ENCODE results near the gene USP6NL.

The USP6NL gene

GRCh38 chr10:11425296-11425610 is 186.2 kb downstream of the USP6NL start:
- DNase-seq (ENCODE audit: low read depth, low spot score): no peak

GRCh38 chr10:11424456-11425295 is 186.8 kb downstream of the USP6NL start:
- DNase-seq (ENCODE audit: low read depth, low spot score): peak; percentile 79

GRCh38 chr10:11416974-11417373 is 194.5 kb downstream of the USP6NL start:
- DNase-seq (ENCODE audit: low read depth, low spot score): no peak

DNA sequence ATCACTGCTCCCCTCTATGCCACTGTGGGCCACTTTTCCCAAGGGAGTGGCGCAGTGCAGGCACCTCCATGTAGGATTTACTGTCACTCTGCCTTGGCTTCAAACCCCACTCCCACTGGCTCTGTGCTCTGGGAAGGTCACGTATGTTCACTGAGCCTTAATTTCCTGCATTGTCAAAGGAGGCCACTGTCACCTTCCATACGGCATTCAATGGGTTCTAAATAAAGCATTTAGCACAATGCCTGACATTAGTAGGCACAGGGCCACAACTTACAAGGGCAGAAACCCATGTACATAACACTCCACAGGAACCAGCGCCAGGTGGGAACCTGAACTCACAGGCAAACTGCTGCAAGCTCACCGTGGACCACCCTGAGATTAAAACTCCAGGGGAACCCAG is 196.4 kb downstream of the USP6NL start:
- DNase-seq (ENCODE audit: low read depth, low spot score): no peak

GRCh38 chr10:11414314-11415038 is 197.0 kb downstream of the USP6NL start:
- no peak for DNase-seq (ENCODE audit: low read depth, low spot score)

GRCh38 chr10:11411926-11412545 is 199.4 kb downstream of the USP6NL start:
- no peak for DNase-seq (ENCODE audit: low read depth, low spot score)

- DNase-seq (ENCODE audit: low read depth, low spot score): no peak
Measured at GRCh38 chr10:11409357-11409756, 202.1 kb downstream of the USP6NL start.

DNA sequence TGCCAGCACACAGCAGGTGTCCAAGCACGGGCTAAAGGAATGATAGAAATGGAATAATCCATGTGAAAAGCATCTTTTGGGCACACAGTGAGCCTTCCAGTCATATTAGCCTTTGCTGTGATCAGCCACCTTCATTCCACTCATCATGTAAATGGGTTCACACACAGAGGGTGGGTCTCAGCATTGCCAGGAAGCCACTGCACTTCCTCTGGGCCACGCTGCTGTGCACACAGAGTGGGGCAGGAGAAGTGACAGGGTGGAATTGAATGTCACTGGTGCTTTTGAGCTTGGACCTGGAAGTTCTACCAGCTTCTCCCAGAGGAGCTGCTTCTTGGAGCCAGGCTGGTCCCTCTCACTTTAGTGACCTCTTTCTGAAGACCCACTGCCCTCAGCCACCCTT is 203.5 kb downstream of the USP6NL start:
- no peak for DNase-seq (ENCODE audit: low read depth, low spot score)

GRCh38 chr10:11406746-11407145 is 204.7 kb downstream of the USP6NL start:
- DNase-seq (ENCODE audit: low read depth, low spot score): no peak

DNA sequence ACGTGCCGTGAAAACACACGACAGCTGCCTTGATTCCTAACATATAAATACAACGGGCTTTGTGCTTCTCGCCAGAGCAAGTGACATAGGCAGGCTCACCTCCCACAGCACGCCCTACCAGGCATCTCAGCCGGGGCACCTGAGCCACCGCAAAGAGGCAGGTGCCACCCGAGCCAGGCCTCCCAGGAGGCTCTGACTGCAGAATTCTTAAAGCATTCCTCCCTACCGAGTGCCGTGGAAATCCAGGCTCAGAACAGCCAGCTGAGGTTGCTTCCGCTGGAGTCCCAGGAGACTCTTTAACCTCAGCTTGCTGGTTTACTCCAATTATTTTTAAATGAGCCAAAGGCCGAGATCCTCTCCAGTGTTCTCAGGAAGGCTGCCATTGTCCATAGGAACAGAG is 206.5 kb downstream of the USP6NL start:
- no peak for DNase-seq (ENCODE audit: low read depth, low spot score)
